Subcutaneous adipose tissue (tissue), 4 donors: ENCODE data around the gene LCE2B. TPM values are rescaled to one million over a fixed set of nuclear protein-coding genes. Genes with fewer than 3 reads are reported as not detected.

Experiments
- total RNA-seq, 4 donors: library from RNA; depleted of rRNA; stranded (reverse); fragments of >200 nt; gene quantifications; one replicate each; pipeline ENCODE4 v1.1.0, GENCODE V29; 2016
- TF ChIP-seq, protein P1 (sequence below): fragments of 450-650 bp; IDR thresholded peaks from one replicate; pipeline ENCODE4 v1.5.1; 2016; ENCODE audit warnings: low read depth, mild to moderate bottlenecking, control low read depth, antibody characterized with exemption, moderate library complexity

The LCE2B gene
- total RNA-seq, 4 donors from 2014 or later, result not detected

DNA sequence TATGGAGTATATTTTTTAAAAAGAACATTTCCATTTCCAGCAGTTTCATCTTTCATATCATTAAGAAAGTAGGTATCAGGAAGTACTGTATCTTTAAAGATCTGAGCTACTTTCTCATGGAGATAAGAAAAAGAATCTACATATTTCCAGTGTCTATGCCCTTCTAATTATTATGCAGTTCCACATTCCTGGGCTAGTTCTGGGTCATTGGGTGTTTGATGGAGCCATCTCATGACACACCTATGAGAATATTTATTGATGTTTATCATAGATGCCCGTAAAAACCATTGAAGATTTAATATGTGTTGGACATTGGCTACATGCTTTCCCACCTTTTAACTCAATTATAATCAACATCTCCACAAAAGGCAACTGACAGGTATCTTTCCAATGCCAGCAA lies 43.1 kb downstream of the LCE2B start:
- TF ChIP-seq, protein P1, sequence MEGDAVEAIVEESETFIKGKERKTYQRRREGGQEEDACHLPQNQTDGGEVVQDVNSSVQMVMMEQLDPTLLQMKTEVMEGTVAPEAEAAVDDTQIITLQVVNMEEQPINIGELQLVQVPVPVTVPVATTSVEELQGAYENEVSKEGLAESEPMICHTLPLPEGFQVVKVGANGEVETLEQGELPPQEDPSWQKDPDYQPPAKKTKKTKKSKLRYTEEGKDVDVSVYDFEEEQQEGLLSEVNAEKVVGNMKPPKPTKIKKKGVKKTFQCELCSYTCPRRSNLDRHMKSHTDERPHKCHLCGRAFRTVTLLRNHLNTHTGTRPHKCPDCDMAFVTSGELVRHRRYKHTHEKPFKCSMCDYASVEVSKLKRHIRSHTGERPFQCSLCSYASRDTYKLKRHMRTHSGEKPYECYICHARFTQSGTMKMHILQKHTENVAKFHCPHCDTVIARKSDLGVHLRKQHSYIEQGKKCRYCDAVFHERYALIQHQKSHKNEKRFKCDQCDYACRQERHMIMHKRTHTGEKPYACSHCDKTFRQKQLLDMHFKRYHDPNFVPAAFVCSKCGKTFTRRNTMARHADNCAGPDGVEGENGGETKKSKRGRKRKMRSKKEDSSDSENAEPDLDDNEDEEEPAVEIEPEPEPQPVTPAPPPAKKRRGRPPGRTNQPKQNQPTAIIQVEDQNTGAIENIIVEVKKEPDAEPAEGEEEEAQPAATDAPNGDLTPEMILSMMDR, result no peak

DNA sequence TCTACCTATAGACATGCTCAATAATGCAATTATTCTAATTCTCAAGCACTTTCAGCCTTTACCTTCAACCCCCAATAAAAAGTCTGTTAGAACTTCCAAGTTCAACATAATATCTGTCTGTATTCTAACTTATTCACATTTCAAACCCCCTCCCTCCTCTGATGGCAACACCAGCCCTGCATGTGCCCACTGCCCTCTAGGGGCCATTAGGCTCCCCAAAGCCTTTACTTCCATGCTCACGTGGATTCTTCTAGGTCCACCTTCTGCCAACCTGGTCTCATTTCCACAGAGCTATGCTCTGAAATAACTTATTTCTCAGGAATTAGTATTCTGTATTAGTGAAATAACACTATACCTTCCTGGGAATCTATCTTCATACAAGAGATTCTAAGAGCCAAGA lies 49.7 kb downstream of the LCE2B start:
- TF ChIP-seq, protein P1, result no peak

Other genes starting within 250 kb of the LCE2B start
- gene LCE5A, start 175.3 kb upstream of the LCE2B start, total RNA-seq, result not detected
- not detected for gene CRCT1, start 171.6 kb upstream of the LCE2B start, total RNA-seq
- gene LCE3E, start 119.3 kb upstream of the LCE2B start, total RNA-seq, result not detected
- not detected for gene LCE3D, start 105.6 kb upstream of the LCE2B start, total RNA-seq
- not detected for gene LCE3C, start 85.9 kb upstream of the LCE2B start, total RNA-seq
- gene LCE3B, start 72.3 kb upstream of the LCE2B start, total RNA-seq, result not detected
- gene LCE3A, start 63.0 kb upstream of the LCE2B start, total RNA-seq, result not detected
- gene LCE2D, start 22.7 kb upstream of the LCE2B start, total RNA-seq, result not detected
- gene LCE2C, start 10.8 kb upstream of the LCE2B start, total RNA-seq, result not detected
- not detected for gene LCE2A, start 12.2 kb downstream of the LCE2B start, total RNA-seq
- not detected for gene LCE4A, start 22.0 kb downstream of the LCE2B start, total RNA-seq
- gene KPRP, start 71.9 kb downstream of the LCE2B start, total RNA-seq, result not detected
- gene LCE1F, start 89.0 kb downstream of the LCE2B start, total RNA-seq, result not detected
- not detected for gene LCE1E, start 100.1 kb downstream of the LCE2B start, total RNA-seq
- gene LCE1D, start 110.6 kb downstream of the LCE2B start, total RNA-seq, result not detected
- gene LCE1C, start 120.5 kb downstream of the LCE2B start, total RNA-seq, result not detected
- gene LCE1B, start 125.8 kb downstream of the LCE2B start, total RNA-seq, result not detected
- not detected for gene LCE1A, start 141.3 kb downstream of the LCE2B start, total RNA-seq
- gene LCE6A, start 156.7 kb downstream of the LCE2B start, total RNA-seq, result not detected
- not detected for gene LCE7A, start 173.9 kb downstream of the LCE2B start, total RNA-seq
- gene SMCP, start 192.2 kb downstream of the LCE2B start, total RNA-seq, result not detected
- gene IVL, start 222.4 kb downstream of the LCE2B start, total RNA-seq, result not detected